KBM-7 (cell line): Measurements from ENCODE around the gene CDK14.
"Not testable (repeated sequence)": the region's sequence is repeated elsewhere in the genome, so short reads cannot be mapped to it uniquely, and the experiment has no call there.

Source experiments
- DNase-seq: peaks from one replicate; pipeline ENCODE4 v3.0.0-alpha.2; 2015
- in situ Hi-C: fragments of 300-500 bp; cut with MboI; formaldehyde crosslinking; loops from 2 replicates; pipeline ENCODE4 v1.14.3; 2020; ENCODE audit warnings: low sequenced_read_pairs, low pct_unique_long_range_greater_than_20kb, mixed read lengths

The CDK14 gene

GRCh38 chr7:90706072-90706716 lies 110.1 kb downstream of the CDK14 start:
- no peak for DNase-seq
- in situ Hi-C loops, result no loop called here

GRCh38 chr7:90708841-90709317 lies 112.8 kb downstream of the CDK14 start:
- in situ Hi-C loops, result no loop called here
- peak; percentile 28 for DNase-seq

GRCh38 chr7:90709501-90710465 lies 113.7 kb downstream of the CDK14 start:
- in situ Hi-C loops, result no loop called here
- no peak for DNase-seq

- in situ Hi-C loops, result no loop called here
- DNase-seq, result no peak
Observed at GRCh38 chr7:90710466-90710850, 114.3 kb downstream of the CDK14 start.

GRCh38 chr7:90713628-90714027 lies 117.5 kb downstream of the CDK14 start:
- in situ Hi-C loops, result no loop called here
- DNase-seq, result no peak

GRCh38 chr7:90715067-90715466 lies 118.9 kb downstream of the CDK14 start:
- in situ Hi-C loops, result no loop called here
- no peak for DNase-seq

GRCh38 chr7:90717296-90718060 lies 121.4 kb downstream of the CDK14 start:
- in situ Hi-C loops, result no loop called here
- DNase-seq, result no peak

GRCh38 chr7:90719155-90719554 lies 123.0 kb downstream of the CDK14 start:
- DNase-seq, result no peak
- in situ Hi-C loops, result no loop called here

GRCh38 chr7:90720984-90721760 lies 125.1 kb downstream of the CDK14 start:
- no peak for DNase-seq
- in situ Hi-C loops, result no loop called here

GRCh38 chr7:90721869-90722431 lies 125.8 kb downstream of the CDK14 start:
- DNase-seq, result no peak
- in situ Hi-C loops, result no loop called here

- DNase-seq, result no peak
- in situ Hi-C loops, result no loop called here
Observed at GRCh38 chr7:90723233-90723632, 127.1 kb downstream of the CDK14 start.

GRCh38 chr7:90723866-90724265 lies 127.7 kb downstream of the CDK14 start:
- in situ Hi-C loops, result no loop called here
- no peak for DNase-seq

- in situ Hi-C loops, result no loop called here
- DNase-seq, result no peak
Observed at GRCh38 chr7:90726120-90726519, 130.0 kb downstream of the CDK14 start.

GRCh38 chr7:90726623-90727022 lies 130.5 kb downstream of the CDK14 start:
- in situ Hi-C loops, result no loop called here
- no peak for DNase-seq

- in situ Hi-C loops, result no loop called here
- no peak for DNase-seq
Observed at GRCh38 chr7:90727412-90727811, 131.3 kb downstream of the CDK14 start.

GRCh38 chr7:90728568-90728967 lies 132.4 kb downstream of the CDK14 start:
- in situ Hi-C loops, result no loop called here

GRCh38 chr7:90735611-90736280 lies 139.6 kb downstream of the CDK14 start:
- DNase-seq, in situ Hi-C loops: not testable (repeated sequence)

More at GRCh38 chr7:90728568-90728967, 132.4 kb downstream of the CDK14 start:
- DNase-seq, result no peak

GRCh38 chr7:90736316-90736715 lies 140.2 kb downstream of the CDK14 start:
- in situ Hi-C loops, result no loop called here
- DNase-seq, result no peak
